HTERT RPE-1 (cell line): ENCODE results near the gene ZNF415.

Experiments
- in situ Hi-C: fragments of 300-500 bp; cut with MboI; formaldehyde crosslinking; loops from 4 replicates; pipeline ENCODE4 v1.14.3; 2020; ENCODE audit warnings: low sequenced_read_pairs

ZNF415 gene

DNA sequence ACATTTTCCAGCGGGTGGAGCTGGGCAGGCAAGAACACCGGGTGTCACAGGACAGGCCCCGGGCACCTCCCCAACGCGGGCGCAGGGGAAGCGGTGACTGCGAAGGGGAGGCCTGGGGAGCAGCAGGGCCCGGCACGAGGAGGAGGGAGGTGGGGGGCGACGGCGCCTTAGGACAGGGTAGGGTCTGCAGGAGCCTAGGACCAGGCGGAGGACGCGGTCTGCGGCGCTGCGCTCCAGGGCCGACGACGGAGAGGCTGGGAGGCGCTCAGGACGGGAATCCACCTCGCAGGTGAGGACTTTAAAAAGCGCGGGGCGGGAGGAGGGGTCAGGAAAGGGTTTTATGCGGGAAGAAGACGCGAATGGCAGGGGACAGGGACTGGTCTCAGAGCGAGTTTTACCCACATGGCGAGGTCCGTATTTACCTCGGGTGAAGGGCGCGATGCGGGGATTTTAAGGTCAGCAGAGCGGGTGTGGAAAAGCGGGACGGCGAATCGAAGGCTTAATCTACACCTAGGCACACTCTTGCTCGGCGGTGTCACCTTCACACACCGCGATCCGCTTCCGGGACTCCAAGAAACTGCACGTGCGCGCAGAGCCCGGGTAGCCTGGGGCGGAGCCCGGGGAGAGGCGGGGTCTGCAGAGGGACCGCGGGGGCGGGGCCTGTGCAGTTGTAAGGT is 74.7 kb downstream of the ZNF415 start:
- in situ Hi-C loops = no loop called here
